Measurements from ENCODE around the gene ITGB3. TPM values are rescaled to one million over a fixed set of nuclear protein-coding genes. Genes with fewer than 3 reads are reported as not detected.

ITGB3 gene
- total RNA-seq, 2 donors from 2014 or later = 3.4 to 12.4 TPM

DNA sequence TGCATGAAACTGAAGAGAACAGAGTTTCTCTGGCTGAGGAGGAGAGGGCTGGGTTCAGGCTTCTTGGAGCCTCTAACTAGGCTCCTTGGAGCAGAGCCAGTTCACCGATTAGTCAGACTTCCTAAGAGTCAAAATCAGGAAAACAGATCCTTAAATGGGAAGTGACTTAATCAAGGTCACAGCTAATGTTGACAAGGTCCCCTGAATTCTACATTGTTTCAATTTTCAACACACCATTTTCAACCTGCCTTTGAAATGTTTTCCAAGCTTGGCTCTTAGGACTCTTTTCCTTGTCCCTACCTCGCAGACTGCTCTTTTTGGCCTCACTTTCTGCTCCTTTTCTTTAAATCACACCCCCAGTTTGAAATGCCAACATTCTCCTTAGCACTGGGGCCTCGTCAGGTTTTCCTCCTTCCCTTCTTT is 28.2 kb upstream of the ITGB3 start:
- intact Hi-C loops (cut with DNase I) = no loop called here
- no peak overlapping the region for H3K4me3 ChIP-seq

DNA sequence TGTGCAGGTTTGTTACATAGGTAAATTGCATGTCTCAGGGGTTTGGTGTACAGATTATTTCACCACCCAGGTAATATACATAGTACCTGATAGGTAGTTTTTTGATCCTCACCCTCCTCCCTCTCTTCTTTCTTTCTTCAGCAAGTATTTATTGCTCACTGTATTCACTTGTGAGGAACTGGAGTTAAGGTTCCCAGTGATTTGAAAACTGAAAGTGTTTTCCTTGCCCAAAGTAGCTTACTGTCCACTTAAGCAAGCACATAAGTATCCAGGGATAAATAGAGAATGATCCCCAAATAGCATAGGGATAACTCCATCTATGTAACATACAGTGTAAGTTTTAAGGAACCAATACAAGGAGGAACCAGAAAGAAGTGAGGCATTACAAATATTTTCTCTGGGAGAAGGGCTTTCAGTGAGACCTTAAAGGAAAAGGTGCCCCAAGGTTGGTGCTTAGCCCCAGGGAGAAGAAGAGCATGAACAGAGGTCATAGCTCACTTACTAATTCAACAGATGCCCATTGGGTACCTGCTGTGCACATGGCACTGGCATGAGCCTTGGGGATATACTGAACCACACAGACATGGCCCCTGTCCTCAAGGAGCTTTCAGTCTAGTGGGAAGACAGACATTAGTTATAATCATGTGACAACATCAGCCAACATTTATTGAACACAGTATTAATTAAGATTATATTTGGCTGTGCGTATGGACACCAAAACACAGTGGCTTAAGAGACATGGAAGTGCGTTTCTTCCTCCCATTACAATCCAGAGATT is 27.5 kb upstream of the ITGB3 start:
- no peaks in the 10 kb centered on the region for H3K9me3 ChIP-seq
- H3K36me3 ChIP-seq = no peaks in the 10 kb centered on the region
- peak overlapping the region; percentile 39 to 66 for H3K27ac ChIP-seq
- no peak for DNase-seq (ENCODE audit: low spot score)
- intact Hi-C loops (cut with DNase I) = no loop called here
- 95% methylated on average over 2 of the region's 2 CpGs for WGBS
- TF ChIP-seq, protein P1, sequence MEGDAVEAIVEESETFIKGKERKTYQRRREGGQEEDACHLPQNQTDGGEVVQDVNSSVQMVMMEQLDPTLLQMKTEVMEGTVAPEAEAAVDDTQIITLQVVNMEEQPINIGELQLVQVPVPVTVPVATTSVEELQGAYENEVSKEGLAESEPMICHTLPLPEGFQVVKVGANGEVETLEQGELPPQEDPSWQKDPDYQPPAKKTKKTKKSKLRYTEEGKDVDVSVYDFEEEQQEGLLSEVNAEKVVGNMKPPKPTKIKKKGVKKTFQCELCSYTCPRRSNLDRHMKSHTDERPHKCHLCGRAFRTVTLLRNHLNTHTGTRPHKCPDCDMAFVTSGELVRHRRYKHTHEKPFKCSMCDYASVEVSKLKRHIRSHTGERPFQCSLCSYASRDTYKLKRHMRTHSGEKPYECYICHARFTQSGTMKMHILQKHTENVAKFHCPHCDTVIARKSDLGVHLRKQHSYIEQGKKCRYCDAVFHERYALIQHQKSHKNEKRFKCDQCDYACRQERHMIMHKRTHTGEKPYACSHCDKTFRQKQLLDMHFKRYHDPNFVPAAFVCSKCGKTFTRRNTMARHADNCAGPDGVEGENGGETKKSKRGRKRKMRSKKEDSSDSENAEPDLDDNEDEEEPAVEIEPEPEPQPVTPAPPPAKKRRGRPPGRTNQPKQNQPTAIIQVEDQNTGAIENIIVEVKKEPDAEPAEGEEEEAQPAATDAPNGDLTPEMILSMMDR (IDR thresholded peaks at IDR 0.05) = no peak
- TF ChIP-seq POLR2A (IDR thresholded peaks at IDR 0.05) = no peak
- TF ChIP-seq POLR2AphosphoS5 (IDR thresholded peaks at IDR 0.05) = no peak
- H3K4me3 ChIP-seq = no peak overlapping the region
- H3K4me1 ChIP-seq (replicated peaks) = no peaks in the 10 kb centered on the region
- H3K27me3 ChIP-seq (replicated peaks; ENCODE audit: insufficient read depth) = no peaks in the 10 kb centered on the region

More for the DNA sequence above, 28.2 kb upstream of the ITGB3 start:
- Histone ChIP-seq H3K36me3 (no peaks in the 10 kb centered on the region), H3K27me3 (replicated peaks; ENCODE audit: insufficient read depth) (no peaks in the 10 kb centered on the region), H3K4me1 (replicated peaks) (no peaks in the 10 kb centered on the region), H3K9me3 (no peaks in the 10 kb centered on the region), H3K27ac (peak overlapping the region; percentile 39 to 66)
- TF ChIP-seq POLR2AphosphoS5 (IDR thresholded peaks at IDR 0.05) (peak; percentile 35), POLR2A (IDR thresholded peaks at IDR 0.05) (no peak)
- 38% methylated on average over 3 of the region's 3 CpGs for WGBS
- DNase-seq (ENCODE audit: low spot score) = peak; percentile 33

DNA sequence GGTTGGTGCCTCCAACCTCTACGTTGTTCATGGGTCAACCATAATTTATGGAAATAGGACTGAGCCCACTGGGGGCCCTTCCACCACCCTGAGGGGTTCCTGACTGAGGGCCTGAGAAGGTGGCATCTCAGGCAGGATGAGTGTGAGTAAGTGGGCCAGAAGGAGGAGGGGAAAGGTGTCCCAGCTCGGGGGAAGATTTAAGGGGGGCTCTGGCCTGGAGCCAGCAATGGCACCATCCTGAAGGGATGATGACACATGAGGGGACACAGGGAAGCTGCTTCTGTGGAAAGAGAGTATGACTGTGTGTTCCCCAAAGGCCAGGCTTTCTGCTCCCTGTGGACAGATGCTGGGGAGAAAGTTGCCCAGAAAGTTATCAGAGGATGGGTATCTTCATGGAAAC is 25.8 kb upstream of the ITGB3 start:
- no peaks in the 10 kb centered on the region for H3K4me1 ChIP-seq (replicated peaks)
- 75% methylated on average over 2 of the region's 2 CpGs for WGBS
- no peak overlapping the region for H3K4me3 ChIP-seq
- TF ChIP-seq POLR2AphosphoS5 (IDR thresholded peaks at IDR 0.05) (no peak), POLR2A (IDR thresholded peaks at IDR 0.05) (no peak)
- TF ChIP-seq, protein P1 (IDR thresholded peaks at IDR 0.05) = no peak
- H3K36me3 ChIP-seq = no peaks in the 10 kb centered on the region
- no peak overlapping the region for H3K27ac ChIP-seq
- no peak for DNase-seq (ENCODE audit: low spot score)
- H3K9me3 ChIP-seq = no peaks in the 10 kb centered on the region
- intact Hi-C loops (cut with DNase I) = loop anchor here (2.0 kb wide), 1 partner anchor 87 kb away; no protein-coding TSS in a partner anchor
- no peaks in the 10 kb centered on the region for H3K27me3 ChIP-seq (replicated peaks; ENCODE audit: insufficient read depth)

DNA sequence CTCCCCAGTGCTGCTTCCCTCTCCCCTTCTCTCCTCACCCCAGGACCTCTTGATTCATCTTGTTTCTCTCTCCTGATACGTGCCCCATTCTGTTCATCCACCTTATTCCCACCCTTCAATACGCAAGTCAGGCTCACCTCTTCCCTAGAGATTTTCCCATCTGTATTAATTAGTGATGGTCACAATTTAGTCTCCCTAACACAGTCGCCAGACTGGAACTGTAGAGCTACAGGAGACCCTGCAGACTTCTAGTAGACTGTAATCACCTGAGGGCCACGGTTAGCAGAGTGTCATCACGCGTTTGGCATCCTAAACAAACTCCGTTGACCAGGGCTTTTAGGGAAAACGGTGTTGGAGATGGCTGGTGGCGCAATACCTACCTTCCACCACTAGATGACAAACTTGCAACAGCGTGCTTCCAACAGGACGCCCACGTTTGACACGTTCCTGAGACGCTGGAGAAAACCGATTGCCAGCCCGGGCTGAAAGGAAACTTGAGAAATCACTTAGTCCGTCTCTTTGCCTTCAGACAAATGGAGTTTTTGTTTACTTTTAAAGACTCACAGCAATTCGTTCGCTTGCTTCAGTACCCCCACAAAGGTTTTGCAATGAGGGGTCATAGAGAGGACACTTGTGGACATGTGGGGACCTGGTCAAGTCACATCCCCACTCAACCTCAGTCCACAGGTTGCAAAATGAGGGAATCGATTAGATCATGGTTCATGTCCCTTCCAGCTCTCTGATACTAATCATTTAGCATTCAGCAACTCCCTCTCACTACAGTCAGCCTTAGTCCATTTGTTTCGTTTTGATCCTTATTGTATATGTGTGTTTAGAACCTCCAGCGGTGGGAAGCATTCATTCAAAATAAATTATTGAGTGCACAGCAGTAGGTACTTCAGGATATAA is 23.8 kb upstream of the ITGB3 start:
- DNase-seq (ENCODE audit: low spot score) = peak; percentile 85
- H3K4me1 ChIP-seq (replicated peaks) = no peaks in the 10 kb centered on the region
- H3K9me3 ChIP-seq = no peaks in the 10 kb centered on the region
- TF ChIP-seq, protein P1 (IDR thresholded peaks at IDR 0.05) = peak; percentile 94 to 98 (median 97)
- peak; percentile 78 for TF ChIP-seq POLR2AphosphoS5 (IDR thresholded peaks at IDR 0.05)
- no peak for TF ChIP-seq POLR2A (IDR thresholded peaks at IDR 0.05)
- no peak overlapping the region for H3K4me3 ChIP-seq
- WGBS = 10% methylated on average over 22 of the region's 22 CpGs
- no peak overlapping the region for H3K27ac ChIP-seq
- H3K36me3 ChIP-seq = no peaks in the 10 kb centered on the region
- H3K27me3 ChIP-seq (replicated peaks; ENCODE audit: insufficient read depth) = no peaks in the 10 kb centered on the region
- intact Hi-C loops (cut with DNase I) = loop anchor here (2.0 to 10.0 kb wide), 2 partner anchors 85 to 385 kb away; no protein-coding TSS in a partner anchor

DNA sequence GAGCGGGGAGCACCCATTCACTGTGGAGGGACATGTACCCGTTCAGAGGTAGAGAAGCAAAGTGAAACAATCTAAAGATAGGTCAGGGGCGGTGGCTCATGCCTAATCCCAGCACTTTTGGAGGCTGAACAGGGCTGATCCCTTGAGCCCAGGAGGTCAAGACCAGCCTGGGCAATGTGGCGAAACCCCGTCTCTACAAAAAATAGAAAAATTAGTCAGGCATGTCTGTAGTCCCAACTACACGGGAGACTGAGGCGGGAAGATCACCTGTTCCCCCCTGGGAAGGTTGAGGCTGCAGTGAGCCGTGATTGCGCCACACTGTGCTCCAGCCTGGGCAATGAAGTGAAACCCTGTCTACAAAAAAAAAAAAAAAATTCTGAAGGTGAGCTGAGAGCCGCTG is 22.8 kb upstream of the ITGB3 start:
- intact Hi-C loops (cut with DNase I) = loop anchor here (10.0 kb wide), 1 partner anchor 384 kb away; no protein-coding TSS in a partner anchor
- no peaks in the 10 kb centered on the region for H3K27me3 ChIP-seq (replicated peaks; ENCODE audit: insufficient read depth)
- H3K36me3 ChIP-seq = no peaks in the 10 kb centered on the region
- no peak overlapping the region for H3K4me3 ChIP-seq
- H3K4me1 ChIP-seq (replicated peaks) = no peaks in the 10 kb centered on the region
- 92% methylated on average over 10 of the region's 10 CpGs for WGBS
- no peaks in the 10 kb centered on the region for H3K9me3 ChIP-seq
- TF ChIP-seq POLR2A (IDR thresholded peaks at IDR 0.05) (no peak), POLR2AphosphoS5 (IDR thresholded peaks at IDR 0.05) (no peak)
- TF ChIP-seq, protein P1 (IDR thresholded peaks at IDR 0.05) = no peak
- DNase-seq (ENCODE audit: low spot score) = no peak
- H3K27ac ChIP-seq = no peak overlapping the region
